Fibroblast of lung (primary cell): ENCODE results near the gene C1orf226. TPM values are rescaled to one million over a fixed set of nuclear protein-coding genes. Genes with fewer than 3 reads are reported as not detected.

Source experiments
- DNase-seq, 2 donors: peaks; one replicate each; pipeline versions ENCODE4 v3.0.0 to v3.0.0-alpha.2; 2010; ENCODE audit warnings: low read depth in 2 of 2
- H2AFZ ChIP-seq: 2 replicates; pipeline ENCODE4 v1.5.1; 2012; ENCODE audit warnings: low read length, control low read depth, inconsistent platforms
- H3K27ac ChIP-seq: 2 replicates; pipeline ENCODE4 v1.5.1; 2011; ENCODE audit warnings: low read length, control low read depth; ENCODE audit not compliant: insufficient read depth
- H3K27me3 ChIP-seq: 2 replicates; pipeline ENCODE4 v1.5.1; 2011; ENCODE audit warnings: mild to moderate bottlenecking, low read length; ENCODE audit not compliant: control insufficient read depth, insufficient read depth
- H3K36me3 ChIP-seq: 2 replicates; pipeline ENCODE4 v1.5.1; 2011; ENCODE audit warnings: low read length; ENCODE audit not compliant: control insufficient read depth, insufficient read depth
- H3K4me1 ChIP-seq: 2 replicates; pipeline ENCODE4 v1.5.1; 2011; ENCODE audit warnings: low read length; ENCODE audit not compliant: control insufficient read depth, insufficient read depth; ENCODE audit errors: extremely low read depth
- H3K4me2 ChIP-seq: 2 replicates; pipeline ENCODE4 v1.5.1; 2011; ENCODE audit warnings: low read length, control low read depth; ENCODE audit not compliant: insufficient read depth; ENCODE audit errors: extremely low read depth
- H3K4me3 ChIP-seq, 4 experiments: fragments of 200-600 bp in 1 of 4; sonication (generic) in 1 of 4; replicated peaks in 1 of 4; 2 replicates each; pipeline ENCODE4 v1.5.1; 2011 to 2016; ENCODE audit warnings: low read length in 4 of 4, low read depth in 3 of 4, mild to moderate bottlenecking in 3 of 4, control low read depth in 2 of 4, inconsistent platforms in 1 of 4, mixed read lengths in 1 of 4; ENCODE audit not compliant: insufficient read depth in 1 of 4; ENCODE audit errors: control extremely low read depth in 1 of 4
- H3K79me2 ChIP-seq: 2 replicates; pipeline ENCODE4 v1.5.1; 2012; ENCODE audit warnings: mild to moderate bottlenecking, low read length, inconsistent platforms; ENCODE audit not compliant: control insufficient read depth, insufficient read depth
- H3K9ac ChIP-seq: 2 replicates; pipeline ENCODE4 v1.5.1; 2011; ENCODE audit warnings: mild to moderate bottlenecking, low read length, control low read depth; ENCODE audit not compliant: insufficient read depth
- H3K9me3 ChIP-seq: 2 replicates; pipeline ENCODE4 v1.5.1; 2012; ENCODE audit warnings: low read depth, low read length; ENCODE audit not compliant: control insufficient read depth, insufficient read depth
- H4K20me1 ChIP-seq: 2 replicates; pipeline ENCODE4 v1.5.1; 2011; ENCODE audit warnings: low read length; ENCODE audit not compliant: control insufficient read depth, insufficient read depth; ENCODE audit errors: extremely low read depth
- EZH2 ChIP-seq: IDR thresholded peaks from 2 replicates; pipeline ENCODE4 v1.5.1; 2012; ENCODE audit warnings: low read length, control low read depth, mild to moderate bottlenecking; ENCODE audit errors: missing control alignments
- polyA plus RNA-seq, 2 donors: library from polyadenylated mRNA; depleted of rRNA in 1 of 2; stranded (reverse) in 1 of 2; unstranded in 1 of 2; fragments of >200 nt; gene quantifications; 2 replicates each; pipeline ENCODE4 v1.2.1, GENCODE V29; 2011 to 2012; ENCODE audit warnings: missing spikeins in 1 of 2
- total RNA-seq: library from RNA; depleted of rRNA; stranded (reverse); fragments of >200 nt; gene quantifications from 2 replicates; pipeline ENCODE4 v1.2.1, GENCODE V29; 2014
- TF ChIP-seq, protein P1 (sequence below), 2 donors: IDR thresholded peaks in 1 of 2; conservative IDR thresholded peaks in 1 of 2; 1 replicate in 1 of 2; 2 replicates in 1 of 2; pipeline ENCODE4 v1.5.1; 2011 to 2012; ENCODE audit warnings: low read length in 2 of 2, control low read depth in 1 of 2, inconsistent platforms in 1 of 2, low read depth in 1 of 2, mild to moderate bottlenecking in 1 of 2

C1orf226 gene
- total and polyA plus RNA-seq, 2 donors (not counting 1 experiment from before 2014, with no cell fraction given): 0.10 to 0.33 TPM

DNA sequence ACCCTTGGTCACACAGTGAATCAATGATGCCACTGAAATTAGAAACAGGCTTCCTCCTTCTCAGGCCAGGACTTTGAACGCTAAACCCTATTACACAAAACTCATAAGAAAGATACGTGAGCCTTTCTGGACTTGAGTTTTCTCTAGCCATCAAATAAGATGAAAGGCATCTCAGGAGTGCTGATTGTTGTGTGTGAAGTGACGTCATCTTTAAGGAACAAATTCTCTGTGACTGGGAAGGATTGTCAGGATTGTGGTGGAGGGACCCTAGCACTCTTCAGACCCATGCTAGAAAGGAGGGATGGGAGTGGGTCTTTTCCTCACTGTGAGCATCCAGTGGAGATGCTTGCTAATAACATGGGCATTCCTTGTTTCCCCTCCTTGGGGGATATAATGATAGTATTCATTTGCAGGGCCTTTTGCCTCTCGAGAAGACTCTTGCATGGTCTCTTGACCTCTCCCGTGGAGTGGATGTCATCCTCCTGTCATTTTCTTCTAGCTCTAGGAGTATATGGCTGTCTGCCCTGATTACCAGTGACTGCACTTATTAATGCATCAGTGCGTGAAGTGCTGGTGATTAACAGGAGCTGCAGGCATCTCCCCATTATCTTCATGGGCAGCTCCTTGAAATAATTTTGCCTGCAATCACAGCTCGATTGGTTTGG is 44.8 kb upstream of the C1orf226 start:
- no peak for DNase-seq
- no peaks in the 10 kb centered on the region for H3K79me2 ChIP-seq

DNA sequence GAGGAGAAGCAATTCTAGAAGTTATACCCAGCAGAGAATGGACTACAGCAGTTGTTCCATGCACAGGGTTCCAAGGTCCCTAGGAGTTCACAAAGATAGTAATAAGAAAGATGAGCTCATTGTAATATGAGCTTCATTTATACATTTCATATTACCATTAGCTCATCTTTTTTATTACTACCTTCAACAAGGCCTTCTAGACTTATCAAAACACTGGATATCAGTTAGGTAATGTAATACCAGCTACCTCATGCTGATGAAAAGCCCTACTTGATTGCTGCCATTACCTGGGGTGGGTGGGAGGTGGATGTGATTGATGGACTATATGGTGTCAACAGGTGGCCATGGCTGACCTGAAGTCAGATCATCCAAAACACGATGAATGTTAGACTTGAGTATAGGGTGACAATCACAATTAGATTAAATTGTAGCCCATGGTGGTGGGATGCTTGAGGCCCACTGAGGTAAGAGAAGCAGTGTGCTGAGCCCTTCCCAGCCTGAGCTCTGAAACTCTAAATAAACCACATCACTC is 39.0 kb upstream of the C1orf226 start:
- H3K79me2 ChIP-seq: no peaks in the 10 kb centered on the region
- no peak overlapping the region for H3K4me2 ChIP-seq
- H3K27me3 ChIP-seq: peaks cover 10% of the 10 kb centered on the region
- H3K36me3 ChIP-seq: no peaks in the 10 kb centered on the region
- TF ChIP-seq EZH2: no peak
- TF ChIP-seq, protein P1, sequence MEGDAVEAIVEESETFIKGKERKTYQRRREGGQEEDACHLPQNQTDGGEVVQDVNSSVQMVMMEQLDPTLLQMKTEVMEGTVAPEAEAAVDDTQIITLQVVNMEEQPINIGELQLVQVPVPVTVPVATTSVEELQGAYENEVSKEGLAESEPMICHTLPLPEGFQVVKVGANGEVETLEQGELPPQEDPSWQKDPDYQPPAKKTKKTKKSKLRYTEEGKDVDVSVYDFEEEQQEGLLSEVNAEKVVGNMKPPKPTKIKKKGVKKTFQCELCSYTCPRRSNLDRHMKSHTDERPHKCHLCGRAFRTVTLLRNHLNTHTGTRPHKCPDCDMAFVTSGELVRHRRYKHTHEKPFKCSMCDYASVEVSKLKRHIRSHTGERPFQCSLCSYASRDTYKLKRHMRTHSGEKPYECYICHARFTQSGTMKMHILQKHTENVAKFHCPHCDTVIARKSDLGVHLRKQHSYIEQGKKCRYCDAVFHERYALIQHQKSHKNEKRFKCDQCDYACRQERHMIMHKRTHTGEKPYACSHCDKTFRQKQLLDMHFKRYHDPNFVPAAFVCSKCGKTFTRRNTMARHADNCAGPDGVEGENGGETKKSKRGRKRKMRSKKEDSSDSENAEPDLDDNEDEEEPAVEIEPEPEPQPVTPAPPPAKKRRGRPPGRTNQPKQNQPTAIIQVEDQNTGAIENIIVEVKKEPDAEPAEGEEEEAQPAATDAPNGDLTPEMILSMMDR (conservative IDR thresholded peaks at IDR 0.05 in 1 of 2, IDR thresholded peaks at IDR 0.05 in 1 of 2; ENCODE audit: low read depth in 1 of 2, low read length in 2 of 2): no peak
- no peak overlapping the region for H3K9ac ChIP-seq
- no peak overlapping the region for H3K4me3 ChIP-seq
- no peak for DNase-seq
- no peaks in the 10 kb centered on the region for H3K4me1 ChIP-seq
- H4K20me1 ChIP-seq: no peaks in the 10 kb centered on the region
- no peak overlapping the region for H3K27ac ChIP-seq
- H2AFZ ChIP-seq: no peak overlapping the region
- H3K9me3 ChIP-seq: no peaks in the 10 kb centered on the region

More for the DNA sequence above, 44.8 kb upstream of the C1orf226 start:
- H3K27ac ChIP-seq: no peak overlapping the region
- no peak overlapping the region for H3K4me2 ChIP-seq
- TF ChIP-seq, protein P1 (conservative IDR thresholded peaks at IDR 0.05 in 1 of 2, IDR thresholded peaks at IDR 0.05 in 1 of 2; ENCODE audit: low read depth in 1 of 2, low read length in 2 of 2): no peak
- TF ChIP-seq EZH2: no peak
- no peak overlapping the region for H3K9ac ChIP-seq
- no peak overlapping the region for H3K4me3 ChIP-seq
- no peaks in the 10 kb centered on the region for H3K9me3 ChIP-seq
- no peaks in the 10 kb centered on the region for H4K20me1 ChIP-seq
- H3K27me3 ChIP-seq: peaks cover 13% of the 10 kb centered on the region
- H3K36me3 ChIP-seq: no peaks in the 10 kb centered on the region
- no peak overlapping the region for H2AFZ ChIP-seq
- H3K4me1 ChIP-seq: no peaks in the 10 kb centered on the region

DNA sequence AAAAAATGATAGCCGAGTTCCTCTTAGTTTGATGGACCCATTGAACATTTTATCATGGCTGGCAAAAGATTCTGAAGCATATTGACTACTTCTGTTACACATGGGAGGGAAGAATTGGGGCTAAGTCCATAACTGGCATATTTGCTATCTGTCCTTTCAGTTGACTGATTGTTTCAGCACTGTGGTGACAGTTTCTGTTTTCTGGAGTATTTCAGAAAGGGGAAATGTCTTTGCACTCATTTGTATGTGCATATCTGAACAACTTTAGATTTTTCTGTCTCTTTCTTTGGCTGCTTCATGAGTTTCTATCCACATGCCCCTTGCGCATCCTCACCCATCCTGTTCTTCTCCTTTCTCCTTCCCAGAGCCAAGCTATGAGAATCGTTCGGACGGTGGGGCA is 38.1 kb upstream of the C1orf226 start:
- Histone ChIP-seq H3K9me3 (no peaks in the 10 kb centered on the region), H3K9ac (no peak overlapping the region), H4K20me1 (no peaks in the 10 kb centered on the region), H3K27me3 (peaks cover 10% of the 10 kb centered on the region), H3K79me2 (no peaks in the 10 kb centered on the region), H3K27ac (no peak overlapping the region), H3K36me3 (no peaks in the 10 kb centered on the region), H3K4me3 (no peak overlapping the region), H2AFZ (no peak overlapping the region), H3K4me2 (no peak overlapping the region), H3K4me1 (no peaks in the 10 kb centered on the region)
- TF ChIP-seq EZH2: no peak
- TF ChIP-seq, protein P1 (conservative IDR thresholded peaks at IDR 0.05 in 1 of 2, IDR thresholded peaks at IDR 0.05 in 1 of 2; ENCODE audit: low read depth in 1 of 2, low read length in 2 of 2): no peak
- no peak for DNase-seq
